GM10847 (cell line): ENCODE data around the gene TAS2R38.

Experiments used
- POLR2A ChIP-seq: IDR thresholded peaks from 2 replicates; pipeline ENCODE4 v1.6.1; 2011; ENCODE audit not compliant: insufficient read length; ENCODE audit errors: extremely low read depth

TAS2R38 gene

DNA sequence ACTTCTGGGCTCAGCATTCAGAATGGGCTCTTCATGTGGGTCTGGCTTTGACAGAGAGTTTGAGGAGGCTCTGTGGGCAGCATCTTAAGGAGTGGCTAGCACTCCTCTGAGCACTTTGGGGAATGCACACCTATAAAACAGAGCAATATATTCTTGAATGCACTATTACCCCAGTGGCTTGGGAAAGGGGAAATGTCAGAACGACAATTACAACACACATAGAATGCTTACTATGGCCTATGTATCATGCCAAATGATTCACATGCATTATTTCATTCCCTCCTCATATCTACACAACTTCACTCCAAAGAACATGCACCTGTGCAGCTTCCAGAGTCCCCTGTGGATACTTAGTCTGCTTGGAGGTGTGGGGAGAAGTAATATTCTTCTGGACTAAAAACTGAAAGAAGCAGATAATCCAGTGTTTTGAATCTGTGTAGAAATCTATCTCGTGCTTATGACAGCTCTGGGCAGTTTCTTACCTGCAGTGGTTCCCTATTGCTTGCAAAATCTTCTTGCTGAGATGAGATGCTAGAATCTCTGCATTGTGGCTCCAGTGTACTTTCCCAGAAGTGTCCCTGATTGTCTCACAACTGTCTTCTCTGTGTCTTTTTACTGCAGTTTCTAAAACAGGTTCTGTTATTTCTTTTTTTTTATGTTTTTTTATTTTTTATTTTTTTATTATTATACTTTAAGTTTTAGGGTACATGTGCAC is 16.6 kb upstream of the TAS2R38 start:
- TF ChIP-seq POLR2A, result no peak

DNA sequence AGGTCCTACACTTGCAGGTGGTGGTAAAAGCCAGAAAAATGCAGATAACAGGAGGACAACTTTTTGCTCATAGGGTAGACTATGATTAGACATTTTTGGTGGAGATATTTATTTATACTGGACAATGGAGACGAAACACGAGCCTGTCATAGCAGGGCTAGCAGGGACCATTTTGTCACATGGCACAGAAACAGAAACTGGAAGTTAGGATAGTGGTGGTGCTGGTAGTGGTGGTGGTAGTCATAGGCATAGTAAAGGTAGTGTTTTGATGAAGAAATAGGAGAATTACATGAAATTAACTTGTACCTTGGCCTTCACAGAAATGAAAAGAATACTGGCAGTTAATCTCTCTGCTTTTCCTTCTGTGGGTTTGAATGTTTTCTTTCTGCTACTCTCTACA is 13.3 kb upstream of the TAS2R38 start:
- no peak for TF ChIP-seq POLR2A

DNA sequence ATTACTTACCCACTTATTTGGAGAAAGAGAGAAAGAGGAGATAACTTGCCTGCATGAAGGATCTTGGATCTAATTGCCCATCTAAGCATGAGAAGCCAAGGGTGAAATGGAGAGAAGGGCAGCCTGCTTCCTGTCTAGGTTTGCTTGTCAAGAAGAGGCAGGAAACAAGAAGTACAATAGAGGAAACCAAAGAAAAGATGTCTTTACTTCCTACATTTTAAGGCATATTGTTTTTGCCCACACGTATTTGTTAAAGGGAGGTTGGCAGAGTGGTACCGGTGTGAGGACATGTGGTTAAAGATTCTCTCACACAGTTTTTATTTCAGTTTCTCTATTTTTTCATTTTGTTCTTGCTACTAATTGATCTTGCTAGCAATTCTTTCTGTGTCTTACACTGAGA is 6.0 kb upstream of the TAS2R38 start:
- no peak for TF ChIP-seq POLR2A

- TF ChIP-seq POLR2A, result no peak
Measured at GRCh38 chr7:141978351-141978750, 4.8 kb upstream of the TAS2R38 start.

GRCh38 chr7:141976524-141977245 is 3.1 kb upstream of the TAS2R38 start:
- no peak for TF ChIP-seq POLR2A

- TF ChIP-seq POLR2A, result no peak
Measured at GRCh38 chr7:141975806-141976523, 2.4 kb upstream of the TAS2R38 start.

DNA sequence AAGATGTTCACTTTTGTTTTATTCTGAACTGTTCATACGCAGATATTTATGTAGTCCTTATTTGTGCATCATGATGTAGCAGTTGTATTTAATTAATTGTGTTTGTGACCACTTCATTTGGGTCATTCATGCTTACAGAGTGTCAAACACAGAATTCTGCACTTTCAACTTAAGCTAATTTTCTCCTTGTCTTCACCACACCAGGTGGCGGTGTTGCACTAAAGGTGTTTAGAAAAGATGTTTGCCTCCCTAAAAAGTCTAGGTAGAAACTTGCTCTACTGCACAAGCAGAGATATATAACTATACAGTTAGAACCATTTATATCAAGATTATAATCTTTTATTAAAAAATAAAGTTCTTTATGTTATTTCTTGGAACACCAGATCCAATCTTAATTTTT is 1.3 kb upstream of the TAS2R38 start:
- TF ChIP-seq POLR2A, result no peak

DNA sequence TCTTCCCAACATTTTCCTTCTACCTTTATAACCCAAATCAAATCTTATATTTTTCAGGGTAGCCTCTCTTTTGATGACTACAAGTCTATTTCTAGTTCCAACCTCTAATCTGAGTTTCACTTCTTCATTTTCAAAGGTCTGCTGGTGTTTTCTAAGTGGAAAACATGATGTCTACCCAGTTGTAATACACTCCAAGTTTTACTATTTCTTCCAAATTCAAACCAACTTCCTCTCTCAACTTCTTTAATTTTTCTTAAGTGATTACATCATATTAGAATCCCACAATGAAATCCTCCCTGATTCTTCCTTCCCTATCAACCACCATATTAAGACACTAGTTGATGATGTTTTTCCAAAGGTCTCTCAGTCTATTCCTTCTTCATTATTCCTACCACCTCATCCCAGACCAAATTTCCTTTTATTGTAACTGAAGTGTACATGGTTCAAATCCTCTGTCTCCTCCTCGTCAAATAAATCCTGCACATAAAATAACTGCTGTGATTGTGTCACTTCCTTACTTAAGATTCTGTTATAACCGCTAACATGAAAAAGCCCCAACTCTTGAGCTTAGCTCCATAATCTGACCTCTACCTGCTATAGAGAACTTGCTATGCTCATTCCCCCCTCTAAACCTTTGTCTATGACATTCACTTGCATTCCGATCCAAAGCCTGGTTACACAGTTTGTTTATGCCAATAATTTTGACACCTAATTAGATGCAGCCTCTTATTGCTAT is 12.7 kb downstream of the TAS2R38 start:
- TF ChIP-seq POLR2A, result no peak

DNA sequence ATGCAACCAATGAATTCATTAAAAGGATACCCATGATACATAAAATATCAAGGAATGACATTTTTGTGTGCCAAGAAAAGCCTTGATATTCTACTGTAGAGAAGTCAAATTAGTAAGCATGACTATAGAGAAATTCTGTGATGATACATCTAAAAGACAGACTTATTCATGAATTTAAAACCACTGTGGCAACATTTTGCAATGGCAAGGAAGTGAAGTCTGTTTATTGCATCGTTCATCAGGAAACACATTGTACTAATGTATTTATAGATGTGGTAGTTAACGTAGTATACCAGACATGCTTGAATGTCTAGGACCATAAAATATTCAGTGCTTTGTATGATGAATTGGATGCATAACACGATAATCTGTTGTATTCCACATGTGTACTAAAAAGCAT is 17.5 kb downstream of the TAS2R38 start:
- TF ChIP-seq POLR2A, result no peak

GRCh38 chr7:141954334-141954733 is 19.2 kb downstream of the TAS2R38 start:
- no peak for TF ChIP-seq POLR2A

DNA sequence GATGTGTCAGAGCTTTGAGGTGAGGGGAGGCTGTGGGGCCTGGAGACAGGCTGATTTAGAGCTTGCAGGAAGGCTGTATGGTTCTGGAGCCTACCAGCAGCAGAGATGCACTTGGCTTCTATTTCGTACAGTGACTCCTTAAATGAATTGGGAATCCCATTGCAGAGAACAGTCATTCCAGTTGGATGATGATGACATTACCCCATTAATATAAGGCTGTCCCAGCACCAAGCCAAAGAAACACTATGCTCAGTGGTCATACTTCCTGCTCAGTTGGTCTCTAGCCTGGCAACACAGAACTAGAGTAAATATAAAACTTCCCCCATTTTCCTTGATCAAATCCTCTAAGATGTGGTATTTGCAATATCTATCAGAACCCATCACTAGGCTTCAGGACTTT is 21.1 kb downstream of the TAS2R38 start:
- no peak for TF ChIP-seq POLR2A

- no peak for TF ChIP-seq POLR2A
Measured at GRCh38 chr7:141950806-141951205, 22.8 kb downstream of the TAS2R38 start.

- no peak for TF ChIP-seq POLR2A
Measured at GRCh38 chr7:141949911-141950310, 23.7 kb downstream of the TAS2R38 start.

- no peak for TF ChIP-seq POLR2A
Measured at GRCh38 chr7:141949451-141949850, 24.1 kb downstream of the TAS2R38 start.

DNA sequence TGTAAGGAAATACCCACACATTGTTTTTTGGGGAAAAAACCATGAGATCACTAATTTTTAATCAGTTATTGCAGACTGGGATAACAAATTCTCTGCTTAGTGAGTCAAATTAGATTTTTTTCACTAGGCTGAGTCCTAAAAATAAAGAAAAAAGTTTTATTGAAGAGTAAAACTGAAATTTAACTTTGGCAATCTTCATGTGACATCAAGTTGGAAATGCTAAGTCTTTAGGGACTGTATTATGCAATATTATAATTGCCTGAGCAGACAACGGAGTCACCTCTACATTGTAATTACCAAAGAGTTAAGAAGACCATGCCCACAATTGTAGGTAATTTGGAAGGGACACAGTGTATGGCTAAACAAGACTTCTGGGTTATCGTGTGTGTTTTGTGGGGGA is 24.6 kb downstream of the TAS2R38 start:
- TF ChIP-seq POLR2A, result no peak

DNA sequence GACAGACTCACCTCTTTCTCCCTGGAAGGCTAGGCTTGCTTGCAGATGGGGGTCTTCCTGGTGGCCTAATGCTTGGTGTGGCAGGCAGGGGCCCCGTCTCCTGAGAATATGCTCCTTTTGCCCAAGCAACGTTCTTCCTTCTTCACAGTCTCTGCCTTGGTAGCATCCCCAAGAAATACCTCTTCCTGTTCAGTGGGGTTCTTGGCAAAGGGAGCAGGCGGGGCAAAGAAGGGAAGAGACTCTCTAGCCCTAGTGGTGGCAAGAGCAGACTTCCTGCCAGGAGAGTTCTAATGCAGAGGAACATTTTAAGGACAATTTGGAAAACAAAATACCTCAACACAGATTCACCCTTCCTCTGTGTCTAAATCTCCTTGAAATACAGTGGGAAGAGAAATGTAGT is 26.8 kb downstream of the TAS2R38 start, which contains the start of gene CLEC5A:
CLEC5A (minus strand) TSS at position 179 of the 400 bp plus-strand sequence. CDS start 682 bp downstream, outside the sequence.
- no peak for TF ChIP-seq POLR2A

- no peak for TF ChIP-seq POLR2A
Measured at GRCh38 chr7:141945356-141945755, 28.2 kb downstream of the TAS2R38 start.
